GM19397 (cell line): ENCODE results near the gene PRKAG2.
"Not testable (repeated sequence)": the region's sequence is repeated elsewhere in the genome, so short reads cannot be mapped to it uniquely, and the experiment has no call there.

Source experiments
- ATAC-seq: cut with Tn5 transposase; IDR thresholded peaks from one replicate; pipeline ENCODE4 v1.9.1; 2021; ENCODE audit warnings: mild to moderate bottlenecking, moderate library complexity; ENCODE audit not compliant: unreplicated experiment

Gene PRKAG2

GRCh38 chr7:151806204-151806603 is 70.7 kb downstream of the PRKAG2 start:
- no peak for ATAC-seq

DNA sequence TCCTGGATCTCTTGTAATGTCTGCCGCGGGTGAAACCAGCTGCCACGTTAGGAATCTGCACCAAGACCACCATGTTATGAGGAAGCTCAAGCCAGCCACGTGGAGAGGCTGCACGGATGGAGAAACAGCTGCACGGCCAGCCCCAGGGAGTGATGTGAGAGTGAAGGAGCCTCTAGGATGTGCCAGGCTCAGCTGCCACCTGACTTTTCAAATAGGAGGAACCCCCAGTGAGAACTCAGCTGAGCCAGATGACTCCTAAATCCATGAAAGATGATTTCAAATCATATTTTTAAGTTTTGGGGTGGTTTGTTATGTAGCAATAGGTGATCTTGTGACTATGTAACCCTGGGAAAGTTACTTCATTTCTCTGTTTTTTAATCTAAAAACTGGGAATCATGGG is 71.7 kb downstream of the PRKAG2 start:
- no peak for ATAC-seq

DNA sequence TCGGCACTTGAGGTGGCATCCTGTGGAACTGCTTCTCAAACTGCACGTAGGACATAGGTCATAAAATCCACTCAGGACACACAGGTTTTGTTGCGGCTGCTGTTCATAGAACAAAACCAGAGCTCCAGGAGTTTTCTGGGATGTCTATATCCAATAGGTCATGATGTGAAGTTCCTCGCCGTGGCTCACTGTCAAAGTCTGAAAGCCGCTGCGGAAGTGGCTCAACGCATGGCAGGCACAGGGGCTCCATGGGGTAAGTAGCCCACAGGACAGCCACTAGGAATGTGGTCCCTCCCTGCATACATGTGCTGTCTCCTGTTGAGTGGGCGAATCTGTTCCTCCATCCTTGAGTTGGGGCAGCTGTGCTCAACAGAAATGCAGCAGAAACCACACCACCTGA is 72.2 kb downstream of the PRKAG2 start:
- ATAC-seq: no peak

GRCh38 chr7:151803841-151804240 is 73.1 kb downstream of the PRKAG2 start:
- no peak for ATAC-seq

GRCh38 chr7:151802469-151802846 is 74.5 kb downstream of the PRKAG2 start:
- no peak for ATAC-seq

GRCh38 chr7:151801782-151802468 is 75.0 kb downstream of the PRKAG2 start:
- no peak for ATAC-seq

- no peak for ATAC-seq
Measured at GRCh38 chr7:151801291-151801690, 75.6 kb downstream of the PRKAG2 start.

DNA sequence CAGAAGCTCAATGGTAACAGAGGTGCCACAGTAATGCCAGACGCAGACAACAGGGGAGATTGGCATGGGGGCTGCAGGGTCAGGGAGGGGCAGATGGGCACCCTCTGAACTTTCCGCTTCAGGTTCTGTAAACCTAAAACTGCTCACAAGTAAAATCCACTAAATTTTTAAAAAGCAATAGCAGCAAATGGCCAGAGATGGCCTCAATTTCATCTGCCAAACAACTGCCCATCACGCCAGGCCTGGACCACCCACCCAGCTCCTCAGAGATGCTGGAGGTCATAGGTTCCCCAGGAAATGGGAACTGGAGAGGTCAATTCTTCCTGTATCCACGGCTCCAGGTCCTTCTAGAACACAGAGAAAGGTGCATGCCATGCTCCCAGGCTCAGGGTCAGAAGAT is 76.1 kb downstream of the PRKAG2 start:
- no peak for ATAC-seq

GRCh38 chr7:151800391-151800790 is 76.5 kb downstream of the PRKAG2 start:
- ATAC-seq: no peak

DNA sequence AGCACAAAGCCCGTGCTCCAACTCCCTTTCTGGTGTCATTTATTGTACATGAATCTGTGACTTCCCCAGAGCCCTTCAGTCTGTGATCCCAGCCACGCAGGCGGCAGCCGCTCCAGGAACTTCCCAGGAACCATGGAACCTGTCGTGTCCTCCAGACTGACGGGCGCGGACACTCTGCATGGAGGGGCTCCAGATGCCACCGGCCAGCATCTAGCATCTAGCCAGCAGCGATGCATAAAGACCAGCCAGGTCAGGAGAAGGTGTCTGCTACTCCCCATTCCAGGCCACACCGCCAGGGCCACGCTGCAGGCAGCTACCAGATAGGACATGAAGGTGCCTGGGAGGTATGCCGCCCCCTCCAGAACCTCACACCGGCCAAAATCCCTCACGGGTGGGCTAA is 77.4 kb downstream of the PRKAG2 start:
- ATAC-seq: no peak

- ATAC-seq: no peak
Measured at GRCh38 chr7:151798851-151799448, 78.0 kb downstream of the PRKAG2 start.

DNA sequence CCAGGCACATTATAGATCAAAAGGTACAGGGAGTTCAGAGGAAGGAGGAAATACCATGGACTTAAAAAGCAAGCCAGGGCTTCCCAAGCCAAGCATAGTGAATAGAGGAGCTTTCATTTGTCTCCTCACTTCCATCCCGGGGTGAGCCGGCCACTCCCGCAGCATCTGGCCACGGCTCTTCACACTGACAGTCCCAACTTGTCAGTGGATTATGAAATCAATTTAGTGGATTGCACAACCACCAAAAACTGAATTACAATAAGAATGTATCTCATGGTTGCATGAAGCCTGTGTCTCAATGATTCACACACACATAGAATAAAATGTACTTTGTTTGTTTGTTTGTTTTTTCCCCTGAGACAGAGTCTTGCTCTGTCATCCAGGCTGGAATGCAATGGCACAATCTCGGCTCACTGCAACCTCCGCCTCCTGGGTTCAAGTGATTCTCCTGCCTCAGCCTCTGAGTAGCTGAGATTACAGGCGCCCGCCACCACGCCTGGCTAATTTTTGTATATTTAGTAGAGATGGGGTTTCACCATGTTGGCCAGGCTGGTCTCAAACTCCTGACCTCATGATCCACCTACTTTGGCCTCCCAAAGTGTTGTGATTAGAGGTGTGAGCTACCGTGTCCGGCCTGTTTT is 79.1 kb downstream of the PRKAG2 start:
- not testable (repeated sequence) for ATAC-seq

- ATAC-seq: no peak
Measured at GRCh38 chr7:151796871-151797537, 79.9 kb downstream of the PRKAG2 start.

GRCh38 chr7:151796091-151796870 is 80.6 kb downstream of the PRKAG2 start:
- no peak for ATAC-seq

DNA sequence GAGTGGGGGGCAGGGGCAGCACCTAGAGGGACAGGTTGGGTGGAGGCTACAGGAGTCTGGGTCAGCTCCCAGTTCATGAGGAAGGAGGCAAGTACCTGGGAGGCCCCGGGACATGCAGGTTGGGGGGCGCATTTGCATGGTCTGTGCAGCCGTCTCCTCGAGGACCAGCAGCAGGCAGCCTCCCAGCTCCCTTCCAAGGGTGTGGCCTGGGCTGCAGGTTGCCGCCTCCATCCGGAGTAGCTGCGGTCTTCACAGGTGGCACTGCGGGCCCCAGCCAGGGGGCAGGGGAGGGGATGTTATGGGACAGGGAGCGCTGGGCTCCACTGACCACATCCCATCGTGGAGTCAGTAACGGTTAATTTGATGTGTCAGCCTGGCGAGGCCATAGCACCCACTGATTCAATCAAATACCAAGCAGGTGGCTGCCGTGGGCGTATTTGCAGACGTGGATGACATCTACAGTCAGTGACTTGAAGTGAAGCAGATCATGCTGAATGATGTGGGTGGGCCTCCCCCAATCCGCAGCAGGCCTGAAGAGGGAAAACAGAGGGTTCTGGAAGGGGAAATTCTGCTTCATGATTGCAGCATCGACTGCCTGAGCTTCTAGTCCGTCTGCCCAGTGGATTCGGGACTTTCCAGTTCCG is 81.6 kb downstream of the PRKAG2 start:
- peak; percentile 55 for ATAC-seq

DNA sequence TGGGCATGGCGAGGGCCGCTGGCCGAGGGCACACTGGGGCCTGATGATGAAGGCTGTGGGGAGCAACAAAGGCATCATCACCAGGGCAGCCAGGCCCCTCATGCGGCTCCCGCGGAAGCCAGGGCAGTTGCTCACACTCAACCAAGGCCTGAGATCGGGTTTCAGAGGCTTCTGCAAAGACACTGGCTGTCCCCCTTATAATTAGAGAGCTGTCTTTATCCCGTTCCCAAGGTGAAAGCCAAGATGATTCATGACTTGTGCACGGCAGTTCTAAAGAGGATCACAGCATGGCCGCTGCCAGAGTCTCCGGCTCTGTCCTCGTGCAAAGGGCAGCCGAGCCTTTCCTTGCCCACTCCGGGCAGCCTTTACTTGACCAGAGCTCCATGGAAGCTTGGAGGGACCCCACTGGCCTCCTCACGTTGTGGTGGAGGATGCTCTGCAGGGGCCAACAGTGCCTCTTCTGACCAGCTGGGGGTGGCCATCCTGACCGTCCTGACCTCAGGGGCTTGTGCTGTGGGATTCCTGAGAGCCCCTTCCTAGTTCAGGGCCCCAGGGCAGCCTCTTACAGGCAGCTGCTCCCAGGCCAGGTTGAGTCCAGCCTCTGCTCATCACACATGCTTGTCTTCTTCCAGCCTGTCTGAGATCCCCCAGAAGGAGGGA is 82.3 kb downstream of the PRKAG2 start:
- ATAC-seq: no peak

DNA sequence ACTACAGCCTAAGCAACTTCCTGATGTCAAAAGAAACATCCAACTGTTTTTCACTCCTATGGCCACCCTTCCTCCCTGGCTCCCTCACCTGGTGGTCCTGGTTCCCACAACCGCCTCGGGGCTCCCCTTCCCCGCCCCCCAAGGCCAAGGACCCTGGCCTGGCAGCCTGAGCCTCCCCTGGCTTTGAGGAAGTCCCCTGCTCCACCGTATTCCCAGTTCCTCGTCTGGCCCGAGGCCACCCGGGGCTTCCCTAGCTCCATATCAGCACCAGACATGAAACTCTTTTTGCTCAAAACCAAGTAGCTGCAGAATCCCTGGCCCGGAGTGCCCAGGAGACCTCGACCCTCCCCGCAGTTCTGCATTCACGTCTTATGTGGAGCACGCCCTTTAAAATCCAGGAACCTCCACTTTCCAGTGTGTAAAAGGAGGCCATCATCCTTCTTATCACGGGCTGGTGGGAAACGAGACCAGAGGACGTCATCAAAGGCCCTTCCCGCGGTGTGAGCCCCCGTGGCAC is 82.9 kb downstream of the PRKAG2 start:
- ATAC-seq: no peak

DNA sequence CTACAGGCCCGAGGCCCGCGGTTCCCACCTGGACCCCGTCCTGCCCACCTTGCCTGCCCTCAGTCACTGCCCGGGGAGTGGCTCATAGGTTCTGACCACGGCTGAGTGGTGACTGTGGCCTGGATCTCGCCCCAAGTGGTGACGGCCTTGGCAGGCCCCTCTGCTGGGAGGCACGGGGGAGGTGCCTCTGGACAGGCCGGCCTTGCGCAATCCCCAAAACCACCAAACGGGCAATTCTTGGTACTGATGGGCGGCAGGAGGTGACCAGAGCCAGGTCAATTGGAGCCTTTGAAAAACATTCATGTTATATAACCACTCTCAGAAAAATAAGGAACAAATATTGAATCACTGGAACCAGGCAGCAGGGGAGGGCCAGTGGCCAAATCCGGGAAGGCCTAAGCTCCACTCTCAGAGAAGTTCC is 83.4 kb downstream of the PRKAG2 start:
- no peak for ATAC-seq

DNA sequence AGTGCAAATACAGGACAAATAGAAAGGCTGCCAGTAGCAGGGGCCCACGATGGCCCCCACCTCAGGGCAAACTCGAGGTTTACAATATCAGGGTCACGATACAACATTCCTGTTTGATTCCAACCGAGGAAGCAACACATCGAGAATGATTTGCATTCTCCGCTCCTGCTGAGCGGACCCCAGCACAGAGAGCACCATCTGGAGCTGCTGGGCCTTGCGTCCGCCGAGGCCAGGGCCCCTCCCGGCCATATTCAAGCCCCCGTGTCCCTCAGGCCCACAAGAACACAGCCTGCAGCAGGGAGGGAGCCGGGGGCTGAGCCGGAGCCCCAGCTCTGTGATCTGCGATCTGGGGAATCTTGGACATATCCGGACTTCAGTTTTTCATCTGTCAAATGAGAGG is 84.3 kb downstream of the PRKAG2 start:
- ATAC-seq: no peak

DNA sequence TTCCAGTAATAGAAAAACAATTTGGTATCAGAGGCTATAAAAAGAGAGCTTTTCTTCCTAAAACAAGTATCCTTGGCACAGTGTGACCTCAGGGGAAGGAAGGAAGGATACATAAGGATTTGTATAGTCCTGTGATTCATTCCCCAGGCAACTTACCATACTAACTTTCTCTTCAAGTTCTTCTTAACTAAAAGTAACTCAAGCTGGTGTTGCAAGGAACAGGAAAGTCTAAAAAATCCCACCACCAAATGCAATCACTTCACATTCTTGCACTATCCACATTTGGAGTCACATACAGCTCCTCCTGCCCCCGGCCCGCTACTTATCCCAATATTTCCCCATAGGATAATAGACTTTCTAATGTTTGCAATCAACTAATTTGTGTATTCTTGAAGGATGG is 84.8 kb downstream of the PRKAG2 start:
- no peak for ATAC-seq
